Measurements from ENCODE around the gene CDH18.

GRCh38 chr5:19837536-19838174 is 150.3 kb downstream of the CDH18 start:
- TF ChIP-seq CTCF (IDR thresholded peaks at IDR 0.05) (no peak), POLR2A (IDR thresholded peaks at IDR 0.05) (no peak)
